PC-3 (cell line): Measurements from ENCODE around the gene FRMD4B.

Source experiments
- EZH2 ChIP-seq: fragments of 300-600 bp; sonication (generic); IDR thresholded peaks from one replicate; pipeline ENCODE4 v1.6.1; 2017; ENCODE audit warnings: antibody characterized with exemption, mild to moderate bottlenecking, low read length; ENCODE audit not compliant: unreplicated experiment
- TF ChIP-seq, protein P1 (sequence below): fragments of 300-600 bp; sonication (generic); conservative IDR thresholded peaks from 2 replicates; pipeline ENCODE4 v1.5.1; 2017; ENCODE audit warnings: antibody characterized with exemption, low read depth, mild to moderate bottlenecking, low read length

DNA sequence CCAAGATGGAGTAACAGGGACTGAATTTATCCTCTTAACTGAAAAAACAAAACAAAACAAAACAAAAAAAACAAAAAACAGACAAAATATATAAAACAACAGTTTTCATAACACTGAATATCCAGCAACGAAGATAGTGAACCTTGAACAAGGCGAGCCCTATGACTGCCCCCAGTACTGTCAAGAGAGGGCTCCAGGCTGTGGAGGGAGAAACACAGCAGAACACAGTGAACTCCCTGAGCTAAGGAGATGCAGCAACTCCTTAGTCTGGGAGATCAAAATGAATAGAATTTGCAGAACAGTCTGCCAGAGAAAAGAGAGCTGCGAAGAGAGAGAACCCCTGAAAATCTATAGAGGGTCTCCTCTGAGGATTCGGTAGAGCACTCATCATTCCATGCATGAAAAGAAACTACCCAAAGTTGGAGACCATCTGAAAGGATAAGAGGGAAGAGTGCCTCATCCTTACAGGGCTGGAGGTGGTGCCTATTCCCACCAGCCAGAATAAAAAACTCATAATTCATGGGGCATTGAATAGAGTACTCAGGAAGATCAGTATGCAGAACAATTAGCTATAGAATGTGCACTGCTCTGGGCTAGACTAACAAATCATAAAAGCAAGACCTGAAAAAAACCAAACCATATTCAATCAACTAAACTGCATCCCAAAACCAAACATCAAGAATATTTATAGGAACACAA lies 101.8 kb downstream of the FRMD4B start:
- no peak for TF ChIP-seq EZH2
- TF ChIP-seq, protein P1, sequence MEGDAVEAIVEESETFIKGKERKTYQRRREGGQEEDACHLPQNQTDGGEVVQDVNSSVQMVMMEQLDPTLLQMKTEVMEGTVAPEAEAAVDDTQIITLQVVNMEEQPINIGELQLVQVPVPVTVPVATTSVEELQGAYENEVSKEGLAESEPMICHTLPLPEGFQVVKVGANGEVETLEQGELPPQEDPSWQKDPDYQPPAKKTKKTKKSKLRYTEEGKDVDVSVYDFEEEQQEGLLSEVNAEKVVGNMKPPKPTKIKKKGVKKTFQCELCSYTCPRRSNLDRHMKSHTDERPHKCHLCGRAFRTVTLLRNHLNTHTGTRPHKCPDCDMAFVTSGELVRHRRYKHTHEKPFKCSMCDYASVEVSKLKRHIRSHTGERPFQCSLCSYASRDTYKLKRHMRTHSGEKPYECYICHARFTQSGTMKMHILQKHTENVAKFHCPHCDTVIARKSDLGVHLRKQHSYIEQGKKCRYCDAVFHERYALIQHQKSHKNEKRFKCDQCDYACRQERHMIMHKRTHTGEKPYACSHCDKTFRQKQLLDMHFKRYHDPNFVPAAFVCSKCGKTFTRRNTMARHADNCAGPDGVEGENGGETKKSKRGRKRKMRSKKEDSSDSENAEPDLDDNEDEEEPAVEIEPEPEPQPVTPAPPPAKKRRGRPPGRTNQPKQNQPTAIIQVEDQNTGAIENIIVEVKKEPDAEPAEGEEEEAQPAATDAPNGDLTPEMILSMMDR: no peak
